Activated CD8-positive, alpha-beta memory T cell treated with anti-CD3 and anti-CD28 coated beads for 36 hours (primary cell): Measurements from ENCODE around the gene FAM83G. TPM values are rescaled to one million over a fixed set of nuclear protein-coding genes. Genes with fewer than 3 reads are reported as not detected.
"Not testable (repeated sequence)": the region's sequence is repeated elsewhere in the genome, so short reads cannot be mapped to it uniquely, and the experiment has no call there.

ENCODE experiments used
- CTCF ChIA-PET: fragments of 350-600 bp; sonication (Branson Sonifier 250); formaldehyde crosslinking; loops from one replicate; lab custom pipeline; 2021; ENCODE audit warnings: antibody characterized with exemption; lab: Charles Lee
- POLR2A ChIA-PET: fragments of 350-600 bp; sonication (Branson Sonifier 250); formaldehyde crosslinking; loops from one replicate; lab custom pipeline; 2021; ENCODE audit warnings: antibody characterized with exemption; lab: Charles Lee
- total RNA-seq, 2 experiments: library from RNA; stranded (reverse); gene quantifications; one replicate each; pipeline ENCODE4 v1.2.3, GENCODE V29; 2021

Gene FAM83G
- total RNA-seq, 2 experiments from 2014 or later = 11.2 to 11.6 TPM

GRCh38 chr17:18949566-18949965 is 55.0 kb downstream of the FAM83G start:
- POLR2A ChIA-PET = no interaction called here
- CTCF ChIA-PET = interaction anchor here (1.4 kb wide), 1 partner anchor 12 kb away, joined by 4 read pairs; no protein-coding TSS in a partner anchor

- POLR2A ChIA-PET = no interaction called here
- CTCF ChIA-PET = interaction anchor here (0.8 to 1.4 kb wide), 3 partner anchors 12 to 323 kb away, joined by 3 to 5 read pairs (median 4); no protein-coding TSS in a partner anchor
Observed at GRCh38 chr17:18948476-18949006, 56.0 kb downstream of the FAM83G start.

GRCh38 chr17:18947866-18948265 is 56.7 kb downstream of the FAM83G start:
- CTCF ChIA-PET = interaction anchor here (1.1 kb wide), 1 partner anchor 13 kb away, joined by 5 read pairs; no protein-coding TSS in a partner anchor

GRCh38 chr17:18946536-18946935 is 58.0 kb downstream of the FAM83G start:
- CTCF ChIA-PET = no interaction called here
- POLR2A ChIA-PET = no interaction called here

More at GRCh38 chr17:18947866-18948265, 56.7 kb downstream of the FAM83G start:
- POLR2A ChIA-PET = no interaction called here

GRCh38 chr17:18944646-18945045 is 59.9 kb downstream of the FAM83G start:
- ChIA-PET POLR2A (no interaction called here), CTCF (no interaction called here)

- POLR2A ChIA-PET = interaction anchor here (0.7 kb wide), 1 partner anchor 300 kb away, joined by 4 read pairs; no protein-coding TSS in a partner anchor
- CTCF ChIA-PET = no interaction called here
Observed at GRCh38 chr17:18938692-18939023, 65.9 kb downstream of the FAM83G start.

- POLR2A ChIA-PET = no interaction called here
- CTCF ChIA-PET = no interaction called here
Observed at GRCh38 chr17:18937981-18938691, 66.4 kb downstream of the FAM83G start.

GRCh38 chr17:18933102-18934058 is 71.2 kb downstream of the FAM83G start:
- CTCF ChIA-PET = no interaction called here
- POLR2A ChIA-PET = no interaction called here

GRCh38 chr17:18932360-18933055 is 72.1 kb downstream of the FAM83G start:
- POLR2A ChIA-PET = no interaction called here
- CTCF ChIA-PET = no interaction called here

- CTCF ChIA-PET = no interaction called here
- POLR2A ChIA-PET = no interaction called here
Observed at GRCh38 chr17:18928628-18929125, 75.9 kb downstream of the FAM83G start.

- ChIA-PET POLR2A (no interaction called here), CTCF (no interaction called here)
Observed at GRCh38 chr17:18925187-18925586, 79.4 kb downstream of the FAM83G start.

GRCh38 chr17:18922596-18922995 is 82.0 kb downstream of the FAM83G start:
- CTCF ChIA-PET = interaction anchor here (0.7 kb wide), 1 partner anchor 61 kb away, joined by 3 read pairs; no protein-coding TSS in a partner anchor
- POLR2A ChIA-PET = not testable (repeated sequence)

- POLR2A ChIA-PET = no interaction called here
- CTCF ChIA-PET = interaction anchor here (0.7 kb wide), 1 partner anchor 61 kb away, joined by 3 read pairs; no protein-coding TSS in a partner anchor
Observed at GRCh38 chr17:18921912-18922451, 82.6 kb downstream of the FAM83G start.

- POLR2A ChIA-PET = no interaction called here
- CTCF ChIA-PET = no interaction called here
Observed at GRCh38 chr17:18921485-18921884, 83.1 kb downstream of the FAM83G start.

GRCh38 chr17:18920911-18921441 is 83.6 kb downstream of the FAM83G start:
- ChIA-PET CTCF (interaction anchor here (0.6 kb wide), 1 partner anchor 49 kb away, joined by 3 read pairs; no protein-coding TSS in a partner anchor), POLR2A (interaction anchor here (0.7 kb wide), 1 partner anchor 23 kb away, joined by 3 read pairs; no protein-coding TSS in a partner anchor)

GRCh38 chr17:18919963-18920362 is 84.6 kb downstream of the FAM83G start:
- ChIA-PET POLR2A (no interaction called here), CTCF (no interaction called here)
